Measurements from ENCODE around the gene TFB2M. TPM values are rescaled to one million over a fixed set of nuclear protein-coding genes. Genes with fewer than 3 reads are reported as not detected.

TFB2M gene
- total and polyA plus RNA-seq, 10 of the 15 experiments (the other 5 are each of a cell fraction or from before 2014, with no cell fraction given) = 25.2 to 66.0 (median 36.1) TPM

GRCh38 chr1:246595146-246595545, 29.1 kb upstream of the TFB2M start:
- 85% methylated on average over 3 of the region's 3 CpGs for WGBS (ENCODE audit: insufficient coverage, insufficient replicate concordance, low lambda C conversion rate, missing lambda C conversion rate)
- Histone ChIP-seq H3K27me3 (replicated peaks in 1 of 2; ENCODE audit: control insufficient read depth in 2 of 2, insufficient read depth in 2 of 2, low read length in 1 of 2) (no peaks in the 10 kb centered on the region), H3K4me2 (ENCODE audit: control insufficient read depth, insufficient read depth) (no peak overlapping the region), H4K20me1 (ENCODE audit: control insufficient read depth, insufficient read depth) (no peaks in the 10 kb centered on the region), H3K36me3 (ENCODE audit: control insufficient read depth in 2 of 2, insufficient read depth in 2 of 2, low read length in 1 of 2) (peaks cover 0 to 6% of the 10 kb centered on the region in 2 experiments; a peak in 1 of 4 replicates), H3K9ac (ENCODE audit: control insufficient read depth, insufficient read depth, low read length) (no peak overlapping the region), H3K9me3 (replicated peaks; ENCODE audit: control insufficient read depth, insufficient read depth, low read length) (peaks cover 2% of the 10 kb centered on the region; the same call in 1 of the 3 replicates), H3K4me3 (no peak overlapping the region), H3K79me2 (ENCODE audit: control insufficient read depth, insufficient read depth, low read length) (peaks cover 4% of the 10 kb centered on the region), H2AFZ (ENCODE audit: control insufficient read depth, low read depth, low read length) (no peak overlapping the region), H3K4me1 (ENCODE audit: control insufficient read depth, insufficient read depth, low read length) (peaks cover 12% of the 10 kb centered on the region; the same call in 1 of the 2 replicates), H3K27ac (ENCODE audit: control insufficient read depth, insufficient read depth) (no peak overlapping the region)
- FAIRE-seq (no peak), DNase-seq (ENCODE audit: low read depth, low spot score) (no peak), ATAC-seq (no peak)
- ChIA-PET SMC1A (ENCODE audit: uncharacterized antibody, unreplicated experiment) (interaction anchor here (0.6 to 1.3 kb wide), 4 partner anchors 9 to 585 kb away, joined by 3 to 5 read pairs (median 3); no protein-coding TSS in a partner anchor), POLR2A (no interaction called here), CTCF (interaction anchor here (0.7 to 0.9 kb wide), 2 partner anchors 160 to 328 kb away, joined by 3 read pairs; no protein-coding TSS in a partner anchor), RAD21 (ENCODE audit: unreplicated experiment) (interaction anchor here (1.4 kb wide), 1 partner anchor 22 kb away, joined by 3 read pairs; no protein-coding TSS in a partner anchor)
- TF ChIP-seq HDAC6 (IDR thresholded peaks at IDR 0.05; ENCODE audit: unreplicated experiment) = no peak
- no peak for TF ChIP-seq RELB (IDR thresholded peaks at IDR 0.05; ENCODE audit: low read depth)
- TF ChIP-seq BACH1 (IDR thresholded peaks at IDR 0.05; ENCODE audit: borderline replicate concordance) = no peak
- no peak for TF ChIP-seq TCF3 (IDR thresholded peaks at IDR 0.05; ENCODE audit: borderline replicate concordance, insufficient read depth, low read depth, low read length)
- TF ChIP-seq SMAD5 (IDR thresholded peaks at IDR 0.05; ENCODE audit: low read depth) = no peak
- TF ChIP-seq SIX5 (IDR thresholded peaks at IDR 0.05; ENCODE audit: low read depth, low read length, severe bottlenecking) = no peak
- TF ChIP-seq ZNF24 (IDR thresholded peaks at IDR 0.05) = no peak
- TF ChIP-seq NR2C2 (IDR thresholded peaks at IDR 0.05; ENCODE audit: borderline replicate concordance, control insufficient read depth, insufficient read length, low read depth) = no peak
- no peak for TF ChIP-seq ZZZ3 (IDR thresholded peaks at IDR 0.05; ENCODE audit: control insufficient read depth, insufficient read length, low read depth)
- no TSS peak for BruUV-seq (replicated peaks)
- intact Hi-C loops (cut with micrococcal nuclease; ENCODE audit: unreplicated experiment) (no loop called here), in situ Hi-C loops (cut with MboI) (no loop called here)
